Breast epithelium (tissue), 4 donors: ENCODE results near the gene SKAP2. TPM values are rescaled to one million over a fixed set of nuclear protein-coding genes. Genes with fewer than 3 reads are reported as not detected.

Experiments
- DNase-seq, 2 donors: peaks; one replicate each; pipeline ENCODE4 v3.0.0-alpha.2; 2019; ENCODE audit warnings: low spot score in 2 of 2
- H3K27ac ChIP-seq, 2 donors: fragments of 200-600 bp; sonication (generic) in 1 of 2; one replicate each; pipeline ENCODE4 v1.5.1; 2016 to 2019; ENCODE audit warnings: mild to moderate bottlenecking in 1 of 2
- H3K27me3 ChIP-seq, 2 donors: fragments of 200-600 bp; sonication (generic) in 1 of 2; one replicate each; pipeline versions ENCODE4 v1.5.1 to v1.6.0; 2017 to 2019; ENCODE audit warnings: control low read depth in 1 of 2, mild to moderate bottlenecking in 1 of 2
- H3K36me3 ChIP-seq: fragments of 200-600 bp; one replicate; pipeline ENCODE4 v1.5.1; 2019
- H3K4me1 ChIP-seq, 2 donors: fragments of 200-600 bp; sonication (generic); one replicate each; pipeline ENCODE4 v1.5.1; 2016 to 2019; ENCODE audit warnings: control low read depth in 1 of 2
- H3K4me3 ChIP-seq, 3 donors: fragments of 200-600 bp; sonication (generic); 1 replicate in 2 of 3; 2 replicates in 1 of 3; pipeline ENCODE4 v1.5.1; 2016 to 2019; ENCODE audit warnings: mild to moderate bottlenecking in 3 of 3, moderate library complexity in 2 of 3
- H3K9me3 ChIP-seq, 2 donors: fragments of 200-600 bp; sonication (generic) in 1 of 2; one replicate each; pipeline ENCODE4 v1.5.1; 2016 to 2019; ENCODE audit warnings: control low read depth in 1 of 2
- CTCF ChIP-seq, 3 donors: fragments of 450-650 bp; IDR thresholded peaks; one replicate each; pipeline ENCODE4 v1.5.1; 2016 to 2017; ENCODE audit warnings: antibody characterized with exemption in 3 of 3, mild to moderate bottlenecking in 3 of 3, moderate library complexity in 3 of 3
- POLR2A ChIP-seq: fragments of 450-650 bp; IDR thresholded peaks from one replicate; pipeline ENCODE4 v1.6.1; 2016; ENCODE audit warnings: antibody characterized with exemption, mild to moderate bottlenecking, moderate library complexity
- POLR2AphosphoS5 ChIP-seq, 3 donors: sonication (generic); formaldehyde crosslinking; IDR thresholded peaks; one replicate each; pipeline ENCODE4 v1.6.1; 2017; ENCODE audit warnings: antibody characterized with exemption in 3 of 3
- intact Hi-C: fragments of 100-400 bp; cut with DNase I; formaldehyde crosslinking; loops from one replicate; pipeline ENCODE4 v1.15.1; 2023; ENCODE audit warnings: low total_unique reads
- total RNA-seq, 3 donors: library from RNA; depleted of rRNA; stranded (reverse); fragments of >200 nt; gene quantifications; one replicate each; pipeline ENCODE4 v1.1.0, GENCODE V29; 2016

The SKAP2 gene
- total RNA-seq, 3 donors from 2014 or later = 26.5 to 46.5 (median 35.7) TPM

GRCh38 chr7:26899519-26899918 is 35.1 kb upstream of the SKAP2 start:
- H3K27me3 ChIP-seq = peaks cover 0 to 3% of the 10 kb centered on the region in 2 donors
- no peak for TF ChIP-seq POLR2A
- TF ChIP-seq POLR2AphosphoS5 (IDR thresholded peaks at IDR 0.05) = no peak
- no peak for TF ChIP-seq CTCF (IDR thresholded peaks at IDR 0.05)
- no peaks in the 10 kb centered on the region for H3K4me1 ChIP-seq
- intact Hi-C loops = no loop called here
- H3K27ac ChIP-seq = no peak overlapping the region
- H3K4me3 ChIP-seq = no peak overlapping the region
- no peaks in the 10 kb centered on the region for H3K9me3 ChIP-seq
- DNase-seq = no peak
- H3K36me3 ChIP-seq = no peaks in the 10 kb centered on the region

- H3K4me3 ChIP-seq = no peak overlapping the region
- peaks cover 0 to 3% of the 10 kb centered on the region in 2 donors for H3K27me3 ChIP-seq
- no peaks in the 10 kb centered on the region for H3K9me3 ChIP-seq
- no peaks in the 10 kb centered on the region for H3K4me1 ChIP-seq
- H3K36me3 ChIP-seq = no peaks in the 10 kb centered on the region
- no peak overlapping the region for H3K27ac ChIP-seq
- intact Hi-C loops = no loop called here
- DNase-seq = no peak
- no peak for TF ChIP-seq POLR2A
- no peak for TF ChIP-seq CTCF (IDR thresholded peaks at IDR 0.05)
- no peak for TF ChIP-seq POLR2AphosphoS5 (IDR thresholded peaks at IDR 0.05)
These were observed 34.5 kb upstream of the SKAP2 start for GRCh38 chr7:26898891-26899290.

- no peak for DNase-seq
- Histone ChIP-seq H3K4me1 (no peaks in the 10 kb centered on the region), H3K4me3 (no peak overlapping the region), H3K36me3 (no peaks in the 10 kb centered on the region), H3K9me3 (no peaks in the 10 kb centered on the region), H3K27me3 (peaks cover 0 to 3% of the 10 kb centered on the region in 2 donors), H3K27ac (no peak overlapping the region)
- TF ChIP-seq POLR2AphosphoS5 (IDR thresholded peaks at IDR 0.05) (no peak), CTCF (IDR thresholded peaks at IDR 0.05) (no peak), POLR2A (no peak)
- intact Hi-C loops = no loop called here
These were observed 33.5 kb upstream of the SKAP2 start for GRCh38 chr7:26897928-26898327.

- no peak overlapping the region for H3K27ac ChIP-seq
- no peak for DNase-seq
- TF ChIP-seq CTCF (IDR thresholded peaks at IDR 0.05) = no peak
- TF ChIP-seq POLR2A = no peak
- no peak for TF ChIP-seq POLR2AphosphoS5 (IDR thresholded peaks at IDR 0.05)
- H3K4me3 ChIP-seq = no peak overlapping the region
- no peaks in the 10 kb centered on the region for H3K27me3 ChIP-seq
- no peaks in the 10 kb centered on the region for H3K4me1 ChIP-seq
- intact Hi-C loops = no loop called here
- H3K9me3 ChIP-seq = no peaks in the 10 kb centered on the region
- no peaks in the 10 kb centered on the region for H3K36me3 ChIP-seq
These were observed 27.3 kb upstream of the SKAP2 start for GRCh38 chr7:26891400-26892350.

- Histone ChIP-seq H3K4me3 (no peak overlapping the region), H3K27me3 (no peaks in the 10 kb centered on the region), H3K9me3 (peaks cover 0 to 17% of the 10 kb centered on the region in 2 donors), H3K36me3 (no peaks in the 10 kb centered on the region), H3K4me1 (no peaks in the 10 kb centered on the region), H3K27ac (no peak overlapping the region)
- no peak for TF ChIP-seq POLR2AphosphoS5 (IDR thresholded peaks at IDR 0.05)
- no peak for TF ChIP-seq POLR2A
- no peak for TF ChIP-seq CTCF (IDR thresholded peaks at IDR 0.05)
- intact Hi-C loops = no loop called here
- DNase-seq = no peak
These were observed 16.5 kb upstream of the SKAP2 start for GRCh38 chr7:26880852-26881251.
